Neural cell (in vitro differentiated cells): ENCODE results near the gene KIAA0513. TPM values are rescaled to one million over a fixed set of nuclear protein-coding genes. Genes with fewer than 3 reads are reported as not detected.

Source experiments
- H2AFZ ChIP-seq: fragments of 200-600, 300-800 bp; sonication (generic), shearing (Covaris generic); 2 replicates; pipeline ENCODE4 v1.6.0; 2014; ENCODE audit warnings: low read depth, mild to moderate bottlenecking, antibody characterized with exemption, low read length, moderate library complexity
- H3F3A ChIP-seq: fragments of 200-600 bp; shearing (Covaris generic); 2 replicates; pipeline ENCODE4 v1.6.1; 2016; ENCODE audit warnings: mild to moderate bottlenecking, moderate library complexity, mixed read lengths, antibody characterized with exemption, low read length; ENCODE audit not compliant: insufficient read depth, poor library complexity, severe bottlenecking
- H3K27ac ChIP-seq: fragments of 200-600, 300-800 bp; sonication (generic), shearing (Covaris generic); 2 replicates; pipeline ENCODE4 v1.5.1; 2014; ENCODE audit warnings: mild to moderate bottlenecking, low read length, moderate library complexity
- H3K27me3 ChIP-seq: fragments of 300-800, 200-600 bp; sonication (generic), shearing (Covaris generic); 2 replicates; pipeline ENCODE4 v1.6.0; 2014; ENCODE audit warnings: mild to moderate bottlenecking, low read depth, low read length, moderate library complexity; ENCODE audit not compliant: insufficient read depth
- H3K36me3 ChIP-seq: fragments of 300-800, 200-600 bp; sonication (generic), shearing (Covaris generic); 2 replicates; pipeline ENCODE4 v1.5.1; 2014; ENCODE audit warnings: mild to moderate bottlenecking, antibody characterized with exemption, low read length, moderate library complexity; ENCODE audit not compliant: insufficient read depth
- H3K4me2 ChIP-seq: fragments of 300-800, 200-600 bp; sonication (generic), shearing (Covaris generic); 2 replicates; pipeline ENCODE4 v1.6.0; 2014; ENCODE audit warnings: mild to moderate bottlenecking, low read length
- H3K4me3 ChIP-seq: fragments of 300-800, 200-600 bp; sonication (generic), shearing (Covaris generic); 2 replicates; pipeline ENCODE4 v1.5.1; 2014; ENCODE audit warnings: mild to moderate bottlenecking, low read length, moderate library complexity
- H3K79me2 ChIP-seq: fragments of 200-600 bp; shearing (Covaris generic); replicated peaks from 2 replicates; pipeline ENCODE4 v1.6.0; 2014; ENCODE audit warnings: mild to moderate bottlenecking, low read length, moderate library complexity; ENCODE audit not compliant: insufficient read depth
- H3K9ac ChIP-seq: fragments of 300-800, 200-600 bp; sonication (generic), shearing (Covaris generic); 2 replicates; pipeline ENCODE4 v1.6.1; 2016; ENCODE audit warnings: mild to moderate bottlenecking, low read length, mixed read lengths
- H3K9me2 ChIP-seq: fragments of 200-600 bp; shearing (Covaris generic); 2 replicates; pipeline ENCODE4 v1.6.1; 2016; ENCODE audit warnings: mild to moderate bottlenecking, low read length, mixed read lengths; ENCODE audit not compliant: insufficient read depth
- H3K9me3 ChIP-seq: fragments of 200-600, 300-800 bp; sonication (generic), shearing (Covaris generic); 2 replicates; pipeline ENCODE4 v1.6.1; 2016; ENCODE audit warnings: mild to moderate bottlenecking, mixed run types, low read length, moderate library complexity, mixed read lengths
- H4K20me1 ChIP-seq: fragments of 200-600 bp; shearing (Covaris generic); 2 replicates; pipeline ENCODE4 v1.6.1; 2016; ENCODE audit warnings: mild to moderate bottlenecking, mixed run types; ENCODE audit not compliant: insufficient read depth
- CTCF ChIP-seq: fragments of 450-650 bp; IDR thresholded peaks from 2 replicates; pipeline ENCODE4 v1.5.1; 2014; ENCODE audit warnings: antibody characterized with exemption, mild to moderate bottlenecking, moderate library complexity; ENCODE audit not compliant: poor library complexity, severe bottlenecking
- EP300 ChIP-seq: fragments of 450-650 bp; conservative IDR thresholded peaks from 2 replicates; pipeline ENCODE4 v1.6.1; 2014; ENCODE audit warnings: antibody characterized with exemption, mild to moderate bottlenecking, moderate library complexity; ENCODE audit not compliant: poor library complexity, severe bottlenecking
- EZH2 ChIP-seq: fragments of 200-600, 300-800 bp; shearing (Covaris generic), sonication (generic); IDR thresholded peaks from 2 replicates; pipeline ENCODE4 v1.6.1; 2014; ENCODE audit warnings: antibody characterized with exemption, low read length, borderline replicate concordance, mild to moderate bottlenecking; ENCODE audit not compliant: insufficient read depth, poor library complexity, severe bottlenecking
- MXI1 ChIP-seq: fragments of 450-650 bp; conservative IDR thresholded peaks from 2 replicates; pipeline ENCODE4 v1.6.1; 2014; ENCODE audit warnings: antibody characterized with exemption, mild to moderate bottlenecking; ENCODE audit not compliant: poor library complexity, severe bottlenecking
- POLR2AphosphoS5 ChIP-seq: IDR thresholded peaks from 2 replicates; pipeline ENCODE4 v1.6.1; 2012
- RAD21 ChIP-seq: fragments of 450-650 bp; conservative IDR thresholded peaks from 2 replicates; pipeline ENCODE4 v1.6.1; 2014; ENCODE audit warnings: antibody characterized with exemption, mild to moderate bottlenecking, moderate library complexity
- REST ChIP-seq: IDR thresholded peaks from 2 replicates; pipeline ENCODE4 v1.6.1; 2012; ENCODE audit warnings: borderline replicate concordance
- SMC3 ChIP-seq: fragments of 450-650 bp; conservative IDR thresholded peaks from 2 replicates; pipeline ENCODE4 v1.6.1; 2014; ENCODE audit warnings: antibody characterized with exemption, mild to moderate bottlenecking, moderate library complexity; ENCODE audit not compliant: poor library complexity
- TAF1 ChIP-seq: IDR thresholded peaks from 2 replicates; pipeline ENCODE4 v1.6.1; 2012; ENCODE audit warnings: low read depth
- polyA plus RNA-seq: library from polyadenylated mRNA; depleted of rRNA; stranded (reverse); fragments of >200 nt; gene quantifications from 2 replicates; pipeline ENCODE4 v1.2.3, GENCODE V29; 2014

The KIAA0513 gene
- polyA plus RNA-seq, 1 donor from 2014 or later = 18.9 TPM

- Histone ChIP-seq H2AFZ (no peak overlapping the region), H3K9me2 (no peaks in the 10 kb centered on the region), H3K4me3 (no peak overlapping the region), H3K27ac (no peak overlapping the region), H3K9me3 (no peaks in the 10 kb centered on the region), H3F3A (no peaks in the 10 kb centered on the region), H4K20me1 (no peaks in the 10 kb centered on the region), H3K27me3 (no peaks in the 10 kb centered on the region), H3K9ac (no peak overlapping the region), H3K79me2 (no peaks in the 10 kb centered on the region), H3K36me3 (no peaks in the 10 kb centered on the region), H3K4me2 (no peak overlapping the region)
- TF ChIP-seq SMC3 (no peak), POLR2AphosphoS5 (no peak), MXI1 (no peak), CTCF (no peak), EP300 (no peak), REST (no peak), RAD21 (no peak), TAF1 (no peak), EZH2 (no peak)
These were observed 57.4 kb downstream of the KIAA0513 start for GRCh38 chr16:85084841-85085510.

- H3K9ac ChIP-seq = no peak overlapping the region
- no peaks in the 10 kb centered on the region for H3K27me3 ChIP-seq
- no peak overlapping the region for H3K4me2 ChIP-seq
- TF ChIP-seq RAD21 = no peak
- no peak for TF ChIP-seq CTCF
- TF ChIP-seq EZH2 = no peak
- no peak for TF ChIP-seq EP300
- TF ChIP-seq SMC3 = no peak
- TF ChIP-seq MXI1 = no peak
- no peak for TF ChIP-seq POLR2AphosphoS5
- no peak for TF ChIP-seq TAF1
- TF ChIP-seq REST = no peak
- no peaks in the 10 kb centered on the region for H3K9me2 ChIP-seq
- H3K27ac ChIP-seq = no peak overlapping the region
- no peaks in the 10 kb centered on the region for H3K9me3 ChIP-seq
- no peaks in the 10 kb centered on the region for H3F3A ChIP-seq
- H3K79me2 ChIP-seq = no peaks in the 10 kb centered on the region
- no peaks in the 10 kb centered on the region for H4K20me1 ChIP-seq
- H3K36me3 ChIP-seq = no peaks in the 10 kb centered on the region
- no peak overlapping the region for H2AFZ ChIP-seq
- no peak overlapping the region for H3K4me3 ChIP-seq
These were observed 58.1 kb downstream of the KIAA0513 start for GRCh38 chr16:85085721-85086120.
